Stimulated activated naive CD8-positive, alpha-beta T cell treated with anti-CD3 and anti-CD28 coated beads, Interleukin-15, Interleukin-2, amounts not matched to agents 100 ng/mL and 50 ng/mL, for 24 hours (primary cell): Measurements from ENCODE around the gene GRXCR2.

ENCODE experiments used
- H3K27ac Mint-ChIP-seq: one replicate; pipeline ENCODE4 v1.8.0; 2021; ENCODE audit warnings: mild to moderate bottlenecking, mixed read lengths
- H3K27me3 Mint-ChIP-seq: one replicate; pipeline ENCODE4 v1.8.0; 2021; ENCODE audit warnings: mixed read lengths
- H3K36me3 Mint-ChIP-seq: one replicate; pipeline ENCODE4 v1.8.0; 2021; ENCODE audit warnings: low read depth, mixed read lengths
- H3K4me1 Mint-ChIP-seq: one replicate; pipeline ENCODE4 v1.8.0; 2021; ENCODE audit warnings: low read depth, mixed read lengths
- H3K4me3 Mint-ChIP-seq: one replicate; pipeline ENCODE4 v1.8.0; 2021; ENCODE audit warnings: mild to moderate bottlenecking, mixed read lengths
- H3K9me3 Mint-ChIP-seq: one replicate; pipeline ENCODE4 v1.8.0; 2021; ENCODE audit warnings: mixed read lengths

GRXCR2 gene, protein sequence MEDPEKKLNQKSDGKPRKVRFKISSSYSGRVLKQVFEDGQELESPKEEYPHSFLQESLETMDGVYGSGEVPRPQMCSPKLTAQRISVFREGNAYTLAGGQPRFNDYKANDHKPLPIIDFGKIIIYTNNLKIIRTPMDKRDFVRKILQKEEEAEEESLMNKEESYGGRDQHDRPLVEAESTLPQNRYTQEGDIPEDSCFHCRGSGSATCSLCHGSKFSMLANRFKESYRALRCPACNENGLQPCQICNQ

DNA sequence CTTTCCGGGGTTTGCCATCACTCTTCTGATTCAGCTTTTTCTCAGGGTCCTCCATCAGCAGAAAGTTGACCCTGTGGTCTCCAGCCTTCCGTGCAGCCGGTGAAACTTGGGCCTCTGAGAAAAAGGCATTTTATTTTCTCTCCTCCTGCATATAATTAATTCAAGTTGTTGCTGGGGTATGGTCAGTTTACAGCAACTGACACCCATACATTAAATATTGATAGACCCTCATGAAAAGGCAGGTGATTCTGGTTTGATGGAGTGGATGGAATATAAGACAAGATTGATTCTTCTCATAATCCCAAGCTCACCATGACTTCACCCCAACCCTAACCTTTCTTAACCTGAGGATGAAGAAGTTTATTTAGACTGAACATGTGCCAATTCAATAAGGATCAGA lies at the start of gene GRXCR2:
TSS of gene GRXCR2 (minus strand) at position 101 of the 400 bp plus-strand sequence. CDS start at position 55, 46 bp downstream.
- Mint-ChIP-seq H3K27me3 (peaks cover 7% of the 10 kb centered on the region), H3K9me3 (no peaks in the 10 kb centered on the region), H3K4me1 (no peaks in the 10 kb centered on the region), H3K36me3 (no peaks in the 10 kb centered on the region), H3K27ac (no peak within 1 kb of the TSS), H3K4me3 (no peak within 1 kb of the TSS)

DNA sequence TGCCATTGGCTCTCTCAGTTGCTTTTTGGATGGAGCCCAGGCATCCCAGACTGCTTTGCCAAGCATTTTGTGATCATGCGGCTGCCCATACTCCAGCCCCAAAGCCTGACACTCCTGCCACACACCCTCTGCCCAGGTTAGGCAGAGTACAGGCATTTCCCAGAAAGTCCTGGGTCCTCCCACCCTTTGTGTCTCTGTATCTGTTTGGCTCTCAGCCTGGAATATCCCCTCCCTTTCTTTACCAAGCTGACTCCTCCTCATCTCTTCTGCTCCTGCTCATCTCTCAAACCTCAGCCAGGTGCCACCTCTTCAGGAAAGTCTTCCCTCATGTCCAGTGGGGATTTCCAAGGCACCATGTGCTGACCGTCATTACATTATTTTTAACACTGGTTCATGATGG lies 49.2 kb upstream of the GRXCR2 start:
- Mint-ChIP-seq H3K27ac (no peak overlapping the region), H3K36me3 (no peaks in the 10 kb centered on the region), H3K4me1 (no peaks in the 10 kb centered on the region), H3K4me3 (no peak overlapping the region), H3K27me3 (peaks cover 7% of the 10 kb centered on the region), H3K9me3 (no peaks in the 10 kb centered on the region)

DNA sequence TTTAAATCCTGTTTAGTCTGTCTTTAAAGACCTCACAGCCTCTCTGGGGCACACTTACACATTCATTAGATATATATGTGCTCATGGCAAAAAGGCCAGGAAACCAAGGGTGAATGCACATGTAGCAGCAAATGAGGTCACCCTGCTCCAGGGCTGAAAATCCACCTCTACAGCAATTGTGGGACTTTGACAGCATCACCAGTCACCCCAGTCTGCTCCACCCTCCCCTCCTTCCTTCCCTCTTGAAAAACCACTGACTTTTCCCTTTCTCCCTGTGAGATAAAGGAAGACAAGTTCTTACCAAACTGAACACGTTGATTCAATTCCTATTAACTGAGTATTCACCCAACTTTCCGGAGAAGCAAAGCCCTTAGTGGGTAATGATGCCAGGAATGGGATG lies 48.4 kb upstream of the GRXCR2 start:
- Mint-ChIP-seq H3K4me3 (no peak overlapping the region), H3K27me3 (peaks cover 7% of the 10 kb centered on the region), H3K36me3 (no peaks in the 10 kb centered on the region), H3K4me1 (no peaks in the 10 kb centered on the region), H3K9me3 (no peaks in the 10 kb centered on the region), H3K27ac (no peak overlapping the region)

DNA sequence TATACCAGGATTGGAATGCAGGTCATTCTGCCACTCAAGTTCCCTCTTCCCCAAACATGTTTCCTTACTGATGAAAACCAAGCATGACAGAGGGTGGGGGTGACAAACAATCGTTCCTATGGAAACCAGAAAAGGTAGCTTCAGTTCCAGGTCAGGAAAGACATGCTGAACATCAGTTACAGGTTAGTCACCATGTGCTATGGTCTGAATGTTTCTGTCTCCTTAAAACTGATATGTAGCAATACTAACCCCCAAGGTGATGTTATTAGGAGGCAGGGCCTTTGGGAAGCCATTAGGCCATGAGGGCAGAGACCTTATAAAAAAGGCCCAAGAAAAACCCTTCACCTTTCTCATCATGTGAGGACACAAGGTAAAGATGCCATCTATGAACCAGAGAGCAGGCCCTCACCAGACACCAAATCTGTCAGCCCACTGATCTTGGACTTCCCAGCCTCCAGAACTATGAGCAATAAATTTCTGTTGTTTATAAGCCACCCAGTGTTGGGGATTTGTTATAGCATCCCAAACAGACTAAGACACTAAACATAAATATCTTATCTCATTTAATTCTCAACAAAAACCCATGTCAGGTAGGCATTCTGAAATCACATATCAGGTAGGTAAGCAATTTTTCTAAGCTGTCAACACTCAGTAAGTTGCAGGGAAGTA lies 47.9 kb upstream of the GRXCR2 start:
- Mint-ChIP-seq H3K9me3 (no peaks in the 10 kb centered on the region), H3K27ac (no peak overlapping the region), H3K36me3 (no peaks in the 10 kb centered on the region), H3K4me1 (no peaks in the 10 kb centered on the region), H3K27me3 (peaks cover 7% of the 10 kb centered on the region), H3K4me3 (no peak overlapping the region)

DNA sequence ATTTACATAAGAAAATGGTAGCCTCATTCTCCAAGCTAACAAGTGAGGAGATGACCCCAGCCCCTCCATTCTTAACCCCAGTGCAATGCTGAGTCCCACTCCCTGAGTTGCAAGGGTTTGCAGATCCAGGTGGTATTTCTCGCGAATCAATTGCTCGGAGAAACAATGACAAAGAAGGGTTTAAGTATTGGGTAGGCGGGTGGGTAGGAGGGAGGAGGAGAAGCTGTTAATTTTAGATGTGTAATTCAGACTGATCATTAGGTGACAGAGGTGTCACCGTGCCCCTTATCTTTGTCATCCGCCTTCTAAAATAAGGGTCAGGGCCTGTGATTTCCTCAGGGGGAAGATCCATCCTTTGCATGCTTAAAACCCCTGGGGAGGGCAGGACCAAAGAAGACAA lies 46.6 kb upstream of the GRXCR2 start:
- peaks cover 7% of the 10 kb centered on the region for H3K27me3 Mint-ChIP-seq
- H3K4me3 Mint-ChIP-seq, result no peak overlapping the region

DNA sequence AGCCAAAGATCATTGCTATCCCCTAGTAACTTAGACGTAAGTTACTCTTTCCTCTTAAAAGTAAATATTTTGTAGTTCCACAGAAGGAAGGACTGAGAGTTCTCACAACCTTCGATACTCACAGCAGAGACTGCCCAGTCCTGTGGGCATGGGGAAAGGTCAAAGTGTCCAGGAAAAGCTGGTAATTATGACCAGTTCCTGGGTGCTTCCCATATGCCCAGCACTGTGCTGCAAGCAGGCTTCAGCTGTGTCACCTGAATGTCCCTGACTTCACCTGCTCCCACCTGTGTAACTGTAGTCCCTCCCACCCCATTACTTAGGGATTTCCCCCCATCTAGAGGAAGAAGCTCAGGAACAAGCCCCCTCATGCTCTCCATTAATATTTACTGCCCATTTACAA lies 45.6 kb upstream of the GRXCR2 start:
- Mint-ChIP-seq H3K27me3 (peaks cover 7% of the 10 kb centered on the region), H3K36me3 (no peaks in the 10 kb centered on the region), H3K4me3 (no peak overlapping the region), H3K9me3 (no peaks in the 10 kb centered on the region), H3K27ac (no peak overlapping the region), H3K4me1 (no peaks in the 10 kb centered on the region)

More for the DNA sequence above, 46.6 kb upstream of the GRXCR2 start:
- Mint-ChIP-seq H3K4me1 (no peaks in the 10 kb centered on the region), H3K36me3 (no peaks in the 10 kb centered on the region), H3K9me3 (no peaks in the 10 kb centered on the region), H3K27ac (no peak overlapping the region)

DNA sequence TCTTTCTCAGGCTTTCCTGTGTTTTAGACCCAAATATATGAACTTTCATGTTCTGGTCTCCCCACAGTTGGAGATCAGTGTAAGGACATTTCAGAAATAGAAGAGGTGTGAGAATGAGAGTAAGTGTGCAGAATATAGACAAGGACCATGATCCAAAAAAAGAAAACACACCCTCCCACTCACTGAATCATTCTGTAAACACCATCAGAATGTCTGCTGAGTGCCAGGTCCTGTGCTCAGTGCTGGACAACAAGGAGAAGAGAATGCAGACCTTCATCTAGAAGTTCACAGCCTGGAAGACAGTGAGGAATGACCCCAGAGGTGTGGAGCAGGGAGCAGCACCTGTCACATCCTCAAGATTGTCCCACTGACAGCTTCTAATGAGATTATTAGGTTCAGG lies 44.5 kb upstream of the GRXCR2 start:
- H3K9me3 Mint-ChIP-seq, result no peaks in the 10 kb centered on the region

DNA sequence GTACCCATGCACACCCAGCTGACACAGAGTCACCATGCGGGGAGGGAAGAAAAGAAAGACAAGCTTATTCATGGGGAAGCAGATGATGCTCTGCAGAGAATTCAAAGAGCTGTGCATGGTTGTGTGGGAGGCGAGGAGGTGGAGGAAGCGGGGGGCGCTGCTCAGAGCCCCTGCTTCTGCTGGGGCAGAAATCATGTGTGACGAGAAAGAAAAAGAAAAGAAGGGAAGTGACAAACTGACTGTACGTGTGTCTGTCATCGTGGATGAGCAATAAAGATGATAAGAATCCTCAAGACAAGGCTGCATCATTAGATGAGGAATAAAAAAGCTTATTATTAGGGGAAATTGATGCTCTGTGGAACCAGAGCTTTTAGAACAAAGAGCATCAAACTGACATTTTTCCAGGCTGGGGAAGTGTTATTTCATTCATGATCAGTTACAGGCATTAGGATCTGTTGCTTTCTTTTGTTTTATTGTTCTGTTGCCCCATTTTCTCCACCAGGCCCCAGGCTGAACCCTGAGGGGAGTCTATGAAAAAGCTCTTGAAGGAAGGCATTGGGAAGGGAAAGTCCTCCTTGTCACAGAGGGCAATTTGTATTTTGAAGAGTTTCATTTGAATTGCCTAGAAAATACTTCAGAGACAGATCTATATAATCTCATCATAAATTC lies 43.3 kb upstream of the GRXCR2 start:
- no peaks in the 10 kb centered on the region for H3K4me1 Mint-ChIP-seq
- no peaks in the 10 kb centered on the region for H3K27me3 Mint-ChIP-seq
- H3K4me3 Mint-ChIP-seq, result no peak overlapping the region
- no peaks in the 10 kb centered on the region for H3K36me3 Mint-ChIP-seq
- no peak overlapping the region for H3K27ac Mint-ChIP-seq
- no peaks in the 10 kb centered on the region for H3K9me3 Mint-ChIP-seq

More for the DNA sequence above, 44.5 kb upstream of the GRXCR2 start:
- no peak overlapping the region for H3K27ac Mint-ChIP-seq
- no peaks in the 10 kb centered on the region for H3K36me3 Mint-ChIP-seq
- no peaks in the 10 kb centered on the region for H3K4me1 Mint-ChIP-seq
- peaks cover 3% of the 10 kb centered on the region for H3K27me3 Mint-ChIP-seq
- H3K4me3 Mint-ChIP-seq, result no peak overlapping the region

DNA sequence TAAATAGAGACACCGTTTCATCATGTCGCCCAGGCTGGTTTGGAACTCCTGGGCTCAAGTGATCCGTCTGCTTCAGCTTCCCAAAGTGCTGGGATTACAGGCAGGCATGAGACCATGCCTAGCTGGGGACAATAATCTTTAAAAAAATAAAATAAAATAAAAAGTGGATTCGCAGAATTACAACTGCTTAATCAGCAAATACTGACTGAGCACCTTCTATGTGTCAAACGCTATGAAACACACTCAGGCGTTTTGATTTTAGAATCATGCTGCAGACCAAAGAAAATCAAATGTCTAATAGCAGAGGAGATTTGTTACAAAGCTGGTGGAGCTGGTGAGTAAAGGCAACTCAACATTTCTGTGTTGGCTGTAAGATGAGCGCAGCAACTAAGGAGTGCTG lies 40.9 kb upstream of the GRXCR2 start:
- H3K36me3 Mint-ChIP-seq, result no peaks in the 10 kb centered on the region
- H3K27me3 Mint-ChIP-seq, result no peaks in the 10 kb centered on the region
- no peak overlapping the region for H3K4me3 Mint-ChIP-seq
- H3K9me3 Mint-ChIP-seq, result no peaks in the 10 kb centered on the region
- no peaks in the 10 kb centered on the region for H3K4me1 Mint-ChIP-seq
- no peak overlapping the region for H3K27ac Mint-ChIP-seq

DNA sequence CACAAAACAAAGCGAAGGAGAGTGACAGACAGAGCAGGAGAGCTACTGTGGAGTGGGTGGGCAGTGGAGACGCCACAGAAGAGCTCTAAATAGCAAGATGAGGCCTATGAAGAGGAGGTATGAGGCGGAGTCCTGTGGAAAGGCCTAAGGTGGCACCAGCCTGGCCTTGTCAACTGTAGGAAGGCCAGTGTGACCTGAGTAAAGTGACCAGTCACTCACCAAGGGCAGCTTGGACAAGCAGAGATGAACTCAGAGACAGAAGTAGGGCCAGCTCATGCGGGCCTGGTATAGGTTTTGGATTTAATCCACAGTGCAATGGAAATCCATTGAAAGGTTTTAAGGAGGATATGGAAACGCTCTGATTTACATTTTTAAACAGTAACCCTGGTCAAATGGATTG lies 39.8 kb upstream of the GRXCR2 start:
- Mint-ChIP-seq H3K4me3 (no peak overlapping the region), H3K36me3 (no peaks in the 10 kb centered on the region), H3K4me1 (no peaks in the 10 kb centered on the region), H3K27ac (no peak overlapping the region), H3K27me3 (no peaks in the 10 kb centered on the region), H3K9me3 (no peaks in the 10 kb centered on the region)

DNA sequence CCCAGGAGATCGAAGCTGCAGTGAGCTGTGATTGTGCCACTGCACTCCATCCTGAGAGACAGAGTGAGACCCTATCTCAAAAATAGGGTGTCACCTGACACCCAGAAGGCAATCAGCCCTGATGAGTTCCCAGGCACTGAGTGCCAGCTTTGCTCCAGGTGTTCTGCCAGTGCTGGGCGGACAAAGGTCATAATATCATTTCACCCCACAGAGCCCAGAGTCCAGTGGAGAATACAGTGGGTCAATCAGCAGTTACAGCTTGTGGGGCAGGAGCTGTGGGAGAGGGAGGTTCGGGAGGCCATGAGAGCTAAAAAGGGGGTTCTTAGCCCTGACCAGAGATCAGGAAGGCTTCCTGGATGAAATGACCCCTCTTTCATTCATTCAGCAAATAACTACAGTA lies 39.2 kb upstream of the GRXCR2 start:
- Mint-ChIP-seq H3K4me1 (no peaks in the 10 kb centered on the region), H3K36me3 (no peaks in the 10 kb centered on the region), H3K27ac (no peak overlapping the region), H3K27me3 (no peaks in the 10 kb centered on the region), H3K9me3 (no peaks in the 10 kb centered on the region), H3K4me3 (no peak overlapping the region)

DNA sequence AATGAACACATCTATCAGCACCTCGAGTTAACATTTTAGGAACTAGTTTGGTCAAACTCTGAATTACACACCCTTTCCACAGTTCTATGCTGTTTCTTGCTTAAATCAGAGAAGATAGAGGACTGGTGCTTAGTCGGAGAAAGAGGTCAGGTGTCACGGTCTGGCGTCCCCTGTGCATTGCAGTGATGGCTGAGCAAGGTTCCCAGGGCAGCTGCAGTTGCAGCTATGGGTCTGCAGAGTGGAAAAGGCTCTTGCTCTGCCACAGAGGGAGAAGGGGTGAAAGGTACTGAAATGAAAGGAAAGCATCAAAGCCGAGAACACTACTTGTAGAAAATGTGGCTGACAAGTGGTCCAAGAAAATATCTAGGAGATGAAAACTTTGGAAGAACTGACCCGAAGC lies 38.4 kb upstream of the GRXCR2 start:
- H3K4me3 Mint-ChIP-seq, result no peak overlapping the region
- H3K4me1 Mint-ChIP-seq, result no peaks in the 10 kb centered on the region
- no peak overlapping the region for H3K27ac Mint-ChIP-seq
- H3K9me3 Mint-ChIP-seq, result no peaks in the 10 kb centered on the region
- H3K27me3 Mint-ChIP-seq, result no peaks in the 10 kb centered on the region
- H3K36me3 Mint-ChIP-seq, result no peaks in the 10 kb centered on the region

DNA sequence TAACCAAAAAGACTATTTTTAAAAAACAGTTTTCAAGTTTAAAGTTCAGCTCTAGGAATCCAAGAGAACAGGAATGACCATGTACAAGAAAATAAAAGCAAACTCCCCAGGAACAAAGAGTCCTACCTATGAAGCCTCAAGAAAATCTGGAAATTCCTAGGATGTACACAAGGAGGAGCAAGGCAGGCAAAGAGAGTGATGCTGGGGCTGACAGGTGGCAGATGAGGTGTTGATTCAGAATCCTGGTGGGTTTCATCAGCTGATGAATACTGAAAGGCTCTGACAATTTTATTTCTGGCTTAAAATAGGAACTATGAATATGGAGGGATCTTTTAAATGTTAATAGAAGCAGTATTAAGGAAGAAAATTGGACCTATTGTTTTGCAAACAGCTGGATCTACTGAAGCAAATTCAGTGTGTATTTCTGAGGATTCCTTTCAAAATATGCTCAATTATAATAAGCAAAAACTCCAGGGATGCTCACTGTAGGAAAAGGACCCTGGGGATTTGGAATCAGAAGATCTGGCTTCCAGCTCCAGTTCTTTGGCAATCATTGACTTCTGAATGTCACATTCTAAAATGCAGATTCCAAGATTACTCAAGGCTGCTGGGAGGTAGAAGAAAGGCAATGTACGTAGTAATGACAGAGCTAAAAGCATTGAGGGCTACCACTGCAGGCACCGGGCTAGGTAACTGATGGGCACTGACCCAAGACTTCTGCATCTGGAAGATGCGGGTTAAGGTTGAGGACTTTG lies 35.6 kb upstream of the GRXCR2 start:
- Mint-ChIP-seq H3K4me3 (no peak overlapping the region), H3K36me3 (no peaks in the 10 kb centered on the region), H3K9me3 (no peaks in the 10 kb centered on the region), H3K27ac (no peak overlapping the region), H3K4me1 (no peaks in the 10 kb centered on the region), H3K27me3 (no peaks in the 10 kb centered on the region)

DNA sequence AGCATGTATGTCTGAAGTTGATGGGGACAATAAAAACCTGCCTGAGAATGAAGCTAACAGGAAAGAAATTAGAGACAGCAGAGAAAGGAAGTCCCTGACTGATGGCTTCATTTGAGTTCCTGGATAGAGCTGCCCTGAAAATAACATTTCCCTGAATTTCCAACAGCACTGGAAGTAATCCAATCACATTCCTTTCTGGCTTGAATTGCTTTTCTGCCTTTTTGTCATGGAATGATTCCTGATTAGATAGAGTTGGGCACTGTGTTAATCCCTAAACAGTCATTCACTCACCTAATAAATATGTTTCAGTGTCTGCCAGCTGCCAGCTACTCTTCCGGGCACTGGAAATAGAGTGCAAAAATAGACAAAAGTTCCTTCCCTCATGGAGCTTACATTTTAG lies 33.6 kb upstream of the GRXCR2 start:
- Mint-ChIP-seq H3K36me3 (no peaks in the 10 kb centered on the region), H3K9me3 (no peaks in the 10 kb centered on the region), H3K27ac (no peak overlapping the region), H3K27me3 (no peaks in the 10 kb centered on the region), H3K4me1 (no peaks in the 10 kb centered on the region), H3K4me3 (no peak overlapping the region)

DNA sequence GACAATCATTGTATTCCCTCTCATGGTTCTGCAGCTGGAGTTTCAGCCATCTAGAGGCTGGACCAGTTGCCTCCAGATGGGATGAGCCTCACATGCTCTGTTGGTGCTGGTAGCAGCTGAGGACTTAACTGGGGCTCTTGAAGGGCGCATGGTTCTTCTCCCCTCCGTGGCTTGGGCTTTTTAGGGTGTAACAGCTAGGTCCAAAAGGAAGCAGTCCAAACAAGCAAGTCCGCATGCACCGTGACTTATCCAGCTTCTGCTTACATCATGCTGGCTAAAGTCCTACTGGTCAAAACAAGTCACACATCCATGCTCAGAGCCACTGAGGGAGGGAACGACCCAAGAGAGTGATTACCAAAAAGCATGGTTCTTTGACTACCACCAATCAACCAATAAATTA lies 31.9 kb upstream of the GRXCR2 start:
- H3K4me3 Mint-ChIP-seq, result no peak overlapping the region
- no peaks in the 10 kb centered on the region for H3K27me3 Mint-ChIP-seq
- no peak overlapping the region for H3K27ac Mint-ChIP-seq
- H3K36me3 Mint-ChIP-seq, result no peaks in the 10 kb centered on the region
- no peaks in the 10 kb centered on the region for H3K4me1 Mint-ChIP-seq
- H3K9me3 Mint-ChIP-seq, result no peaks in the 10 kb centered on the region
